Activated T-helper 2 cell treated with anti-CD3 and anti-CD28 coated beads, Interferon-gamma antibody, Interleukin-2, Interleukin-4, amounts not matched to agents 10 μg/mL and 5 μg/mL and 100 μg/mL, durations not matched to agents 14 hours and 24 hours and 36 hours (primary cell): ENCODE results near the gene TSBP1. TPM values are rescaled to one million over a fixed set of nuclear protein-coding genes. Genes with fewer than 3 reads are reported as not detected.

Source experiments
- DNase-seq: peaks from one replicate; pipeline ENCODE4 v3.0.0; 2021; ENCODE audit warnings: low spot score
- H3K27ac Mint-ChIP-seq: one replicate; pipeline ENCODE4 v1.8.0; 2021; ENCODE audit warnings: mixed read lengths
- H3K27me3 Mint-ChIP-seq: one replicate; pipeline ENCODE4 v1.8.0; 2021; ENCODE audit warnings: low read depth, mixed read lengths
- H3K36me3 Mint-ChIP-seq: one replicate; pipeline ENCODE4 v1.8.0; 2021; ENCODE audit warnings: low read depth, mixed read lengths
- H3K4me1 Mint-ChIP-seq: one replicate; pipeline ENCODE4 v1.8.0; 2021; ENCODE audit warnings: low read depth, mixed read lengths
- H3K4me3 Mint-ChIP-seq: one replicate; pipeline ENCODE4 v1.8.0; 2021; ENCODE audit warnings: low read depth, mild to moderate bottlenecking, moderate library complexity, mixed read lengths
- H3K9me3 Mint-ChIP-seq: one replicate; pipeline ENCODE4 v1.8.0; 2021; ENCODE audit warnings: mixed read lengths
- intact Hi-C: fragments of 100-400 bp; cut with micrococcal nuclease; formaldehyde crosslinking; loops from one replicate; pipeline ENCODE4 v1.15.1; 2023
- total RNA-seq: library from RNA; stranded (reverse); gene quantifications from 2 replicates; pipeline ENCODE4 v1.2.3, GENCODE V29; 2022

Gene TSBP1, protein sequence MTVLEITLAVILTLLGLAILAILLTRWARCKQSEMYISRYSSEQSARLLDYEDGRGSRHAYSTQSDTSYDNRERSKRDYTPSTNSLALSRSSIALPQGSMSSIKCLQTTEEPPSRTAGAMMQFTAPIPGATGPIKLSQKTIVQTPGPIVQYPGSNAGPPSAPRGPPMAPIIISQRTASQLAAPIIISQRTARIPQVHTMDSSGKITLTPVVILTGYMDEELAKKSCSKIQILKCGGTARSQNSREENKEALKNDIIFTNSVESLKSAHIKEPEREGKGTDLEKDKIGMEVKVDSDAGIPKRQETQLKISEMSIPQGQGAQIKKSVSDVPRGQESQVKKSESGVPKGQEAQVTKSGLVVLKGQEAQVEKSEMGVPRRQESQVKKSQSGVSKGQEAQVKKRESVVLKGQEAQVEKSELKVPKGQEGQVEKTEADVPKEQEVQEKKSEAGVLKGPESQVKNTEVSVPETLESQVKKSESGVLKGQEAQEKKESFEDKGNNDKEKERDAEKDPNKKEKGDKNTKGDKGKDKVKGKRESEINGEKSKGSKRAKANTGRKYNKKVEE
- total RNA-seq, result not detected in 2 replicates

DNA sequence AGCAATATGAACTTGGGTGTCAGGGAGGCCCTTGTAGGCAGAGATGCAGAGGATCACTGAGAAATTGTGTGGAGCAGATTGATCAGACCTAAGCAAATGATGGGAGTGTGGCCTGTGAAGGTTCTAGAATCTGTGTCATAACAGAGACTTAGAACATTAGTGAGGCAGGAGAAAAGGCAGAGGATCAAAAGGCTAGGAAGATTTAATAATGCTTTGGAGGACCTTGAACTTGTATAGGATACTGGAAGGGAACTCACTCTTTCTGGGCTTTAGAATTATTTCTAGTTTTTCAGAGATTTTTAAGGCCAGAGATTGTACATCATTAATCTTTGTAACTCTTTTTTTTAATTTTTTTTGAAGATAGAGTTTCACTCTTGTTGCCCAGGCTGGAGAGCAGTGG, at the start of gene TSBP1:
TSS of gene TSBP1 (minus strand) at position 101 of the 400 bp plus-strand sequence. CDS start 197 bp downstream, outside the sequence.
- no peak within 1 kb of the TSS for H3K4me3 Mint-ChIP-seq
- H3K27me3 Mint-ChIP-seq, result peaks cover 15% of the 10 kb centered on the region
- H3K27ac Mint-ChIP-seq, result no peak within 1 kb of the TSS
- no peaks in the 10 kb centered on the region for H3K36me3 Mint-ChIP-seq
- peaks cover 21% of the 10 kb centered on the region for H3K4me1 Mint-ChIP-seq
- no peaks in the 10 kb centered on the region for H3K9me3 Mint-ChIP-seq
- DNase-seq, result no peak
- intact Hi-C loops, result no loop called here

DNA sequence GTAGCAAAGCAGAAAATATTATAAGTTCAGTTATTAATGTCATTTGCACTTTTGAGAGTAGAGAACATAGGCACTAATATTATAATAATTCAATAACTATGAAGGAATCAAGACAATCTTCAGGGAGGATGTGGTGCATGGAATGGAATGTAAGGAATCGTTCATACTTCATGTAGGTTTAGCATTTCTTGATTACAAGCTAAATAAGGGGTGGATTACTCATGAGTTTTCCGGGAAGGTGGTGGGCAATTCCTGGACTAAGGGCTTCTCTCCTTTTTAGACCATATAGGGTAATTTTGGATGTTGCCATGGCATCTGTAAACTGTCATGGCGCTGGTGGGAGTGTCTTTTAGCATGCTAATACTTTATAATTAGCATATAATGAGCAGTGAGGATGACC, 44.3 kb upstream of the TSBP1 start:
- peaks cover 58% of the 10 kb centered on the region for H3K27me3 Mint-ChIP-seq
- no peaks in the 10 kb centered on the region for H3K36me3 Mint-ChIP-seq
- no peak overlapping the region for H3K27ac Mint-ChIP-seq
- H3K9me3 Mint-ChIP-seq, result no peaks in the 10 kb centered on the region
- no peak overlapping the region for H3K4me3 Mint-ChIP-seq
- peaks cover 10% of the 10 kb centered on the region for H3K4me1 Mint-ChIP-seq
- intact Hi-C loops, result loop anchor here (10.0 kb wide), 1 partner anchor 171 kb away; no protein-coding TSS in a partner anchor
- DNase-seq, result no peak

DNA sequence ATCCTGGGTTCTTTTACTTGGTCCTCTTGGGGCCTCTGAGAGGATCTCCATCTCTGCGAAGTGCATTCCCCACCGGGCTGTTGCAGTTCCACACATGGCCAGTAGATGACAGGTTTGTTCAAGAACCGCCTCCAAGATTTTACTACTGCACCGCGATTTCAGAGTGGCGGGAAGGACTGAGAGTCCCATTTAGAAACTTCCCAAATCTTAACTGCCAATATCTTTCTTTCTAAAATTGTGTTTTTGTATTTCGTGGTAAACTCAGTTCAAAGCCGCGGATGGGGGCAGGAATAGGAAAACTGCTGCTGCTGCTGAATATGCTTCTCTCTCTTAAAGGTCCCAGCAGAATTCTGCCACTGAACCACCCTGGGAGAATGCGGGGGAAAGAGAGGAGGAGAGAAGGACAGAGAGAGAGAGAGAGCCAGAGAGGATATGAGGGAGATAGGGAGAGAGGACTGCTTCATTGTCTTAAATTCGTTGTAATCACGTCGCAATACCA, 43.9 kb upstream of the TSBP1 start:
- peak; percentile 58 for DNase-seq
- Mint-ChIP-seq H3K36me3 (no peaks in the 10 kb centered on the region), H3K9me3 (no peaks in the 10 kb centered on the region), H3K4me1 (peaks cover 10% of the 10 kb centered on the region), H3K27me3 (peaks cover 56% of the 10 kb centered on the region), H3K4me3 (no peak overlapping the region), H3K27ac (no peak overlapping the region)
- intact Hi-C loops, result loop anchor here (1.0 to 10.0 kb wide), 2 partner anchors 171 to 382 kb away; no protein-coding TSS in a partner anchor

DNA sequence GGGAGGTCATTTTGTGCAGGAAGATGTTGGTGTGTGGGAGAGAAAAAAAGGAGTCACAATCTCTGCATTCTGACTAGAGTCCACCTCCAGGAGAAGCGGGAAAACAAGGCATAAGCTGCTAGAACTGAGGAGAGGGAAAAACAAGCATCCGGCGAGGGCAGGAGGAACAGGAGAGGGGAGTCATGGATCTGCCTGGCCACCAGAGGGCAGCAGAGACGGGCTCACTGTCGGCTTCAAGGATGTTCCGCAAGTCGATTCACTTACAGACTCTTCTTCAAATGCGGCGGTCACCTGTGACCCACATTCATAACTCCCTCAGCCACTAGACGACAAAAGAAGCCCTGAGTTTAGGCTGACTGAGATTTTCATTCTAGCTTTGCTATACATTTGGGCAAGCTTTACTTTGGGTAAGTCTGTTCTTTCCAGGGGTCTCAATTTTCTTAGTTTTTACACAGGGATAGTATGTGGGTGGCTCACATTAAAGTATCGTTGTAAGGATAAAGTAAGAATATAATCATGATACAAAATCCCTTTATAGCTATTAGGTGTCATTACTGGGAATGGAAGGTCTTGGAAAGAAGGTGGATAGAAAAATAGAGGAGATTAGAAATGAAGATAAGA, 41.8 kb upstream of the TSBP1 start:
- intact Hi-C loops, result loop anchor here (1.0 to 10.0 kb wide), 2 partner anchors 169 to 287 kb away; no protein-coding TSS in a partner anchor
- Mint-ChIP-seq H3K4me1 (peaks cover 10% of the 10 kb centered on the region), H3K27me3 (peaks cover 49% of the 10 kb centered on the region), H3K27ac (no peak overlapping the region), H3K9me3 (no peaks in the 10 kb centered on the region), H3K4me3 (no peak overlapping the region), H3K36me3 (no peaks in the 10 kb centered on the region)
- peak; percentile 67 for DNase-seq

DNA sequence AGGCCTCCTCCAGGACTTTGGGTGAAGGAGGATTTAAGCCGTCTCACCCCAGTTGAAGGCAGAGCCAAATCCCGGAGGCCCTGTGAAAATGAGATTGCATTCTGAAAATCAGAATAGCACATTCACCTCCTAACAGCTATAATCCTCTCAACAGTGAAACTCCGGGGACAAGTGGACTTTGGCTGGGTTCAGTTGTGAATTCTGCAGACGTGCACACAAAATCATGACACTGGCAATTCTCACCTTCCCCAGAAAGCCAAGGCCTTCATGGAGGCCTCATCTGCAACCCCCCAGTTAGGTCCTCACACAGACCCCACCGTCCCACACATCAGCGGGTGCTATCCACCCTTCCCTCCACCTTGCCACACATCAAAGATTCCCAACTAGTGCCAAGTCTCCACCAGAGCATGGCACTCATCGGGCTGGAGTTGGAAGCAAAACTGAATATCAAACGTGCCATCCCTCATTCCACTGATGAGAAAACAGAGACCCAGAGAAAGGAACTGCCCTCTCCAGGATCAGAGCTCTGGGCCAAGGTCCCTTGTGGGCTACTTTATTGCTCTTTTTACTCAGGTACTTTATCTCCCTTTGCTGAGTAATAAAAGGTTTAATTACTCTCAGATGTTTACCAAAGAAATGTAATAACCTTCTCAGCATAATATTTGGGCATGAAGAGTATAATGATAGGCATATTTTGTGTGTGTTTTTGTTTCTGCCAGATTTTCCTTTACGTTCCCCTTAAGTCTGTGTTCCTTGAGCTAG, 40.0 kb upstream of the TSBP1 start:
- H3K36me3 Mint-ChIP-seq, result no peaks in the 10 kb centered on the region
- peaks cover 10% of the 10 kb centered on the region for H3K4me1 Mint-ChIP-seq
- DNase-seq, result no peak
- intact Hi-C loops, result loop anchor here (10.0 kb wide), 1 partner anchor 167 kb away; no protein-coding TSS in a partner anchor
- peaks cover 58% of the 10 kb centered on the region for H3K27me3 Mint-ChIP-seq
- H3K9me3 Mint-ChIP-seq, result no peaks in the 10 kb centered on the region
- H3K27ac Mint-ChIP-seq, result no peak overlapping the region
- H3K4me3 Mint-ChIP-seq, result no peak overlapping the region

DNA sequence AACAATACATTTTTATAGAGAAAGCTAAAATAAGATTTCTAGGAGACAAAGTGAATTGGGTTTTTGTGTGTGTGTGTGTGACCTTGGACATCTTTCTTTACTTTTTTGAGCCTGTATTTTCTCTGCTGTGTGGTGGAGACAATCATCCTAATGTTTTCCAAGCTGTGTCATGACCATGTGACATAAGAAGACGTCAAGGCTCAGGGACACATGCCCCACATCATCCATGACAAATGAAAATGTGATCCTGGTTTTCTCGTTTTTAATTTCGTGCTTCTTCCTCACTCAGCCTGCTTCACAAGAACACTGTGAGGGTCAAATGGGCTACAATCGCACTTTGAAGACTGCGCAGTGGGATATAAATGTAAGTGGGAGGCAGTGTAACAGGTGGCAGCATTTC, 39.2 kb upstream of the TSBP1 start:
- no peak for DNase-seq
- no peak overlapping the region for H3K4me3 Mint-ChIP-seq
- H3K36me3 Mint-ChIP-seq, result no peaks in the 10 kb centered on the region
- H3K9me3 Mint-ChIP-seq, result no peaks in the 10 kb centered on the region
- peaks cover 10% of the 10 kb centered on the region for H3K4me1 Mint-ChIP-seq
- H3K27ac Mint-ChIP-seq, result no peak overlapping the region
- intact Hi-C loops, result loop anchor here (10.0 kb wide), 1 partner anchor 166 kb away; no protein-coding TSS in a partner anchor
- H3K27me3 Mint-ChIP-seq, result peaks cover 57% of the 10 kb centered on the region

DNA sequence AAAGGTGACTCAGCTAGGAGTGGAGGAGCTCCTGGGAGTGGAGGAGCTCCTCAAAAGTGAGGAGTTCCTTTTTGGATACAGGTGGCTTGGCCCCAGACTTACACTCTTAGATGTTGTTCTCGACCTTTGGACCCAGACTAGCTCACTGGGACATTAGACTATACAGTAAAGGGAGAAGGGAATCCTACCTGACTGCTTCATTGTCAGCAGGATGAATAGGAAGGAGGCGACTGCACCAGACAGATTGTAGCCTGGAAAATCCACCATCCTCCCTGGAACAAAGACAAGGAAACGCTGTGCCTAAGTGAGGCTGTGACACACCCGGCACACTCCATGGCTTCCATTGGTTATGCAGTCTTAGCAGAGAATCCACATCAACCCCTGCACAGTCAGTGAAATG, 35.2 kb upstream of the TSBP1 start, which contains the start of gene BTNL2:
TSS of gene BTNL2 (minus strand) at position 325 of the 400 bp plus-strand sequence. CDS start at position 267, 58 bp downstream.
- Mint-ChIP-seq H3K4me1 (no peaks in the 10 kb centered on the region), H3K9me3 (no peaks in the 10 kb centered on the region), H3K27ac (no peak within 1 kb of the TSS), H3K27me3 (peaks cover 44% of the 10 kb centered on the region), H3K4me3 (no peak within 1 kb of the TSS), H3K36me3 (no peaks in the 10 kb centered on the region)
- no peak for DNase-seq
- intact Hi-C loops, result no loop called here

DNA sequence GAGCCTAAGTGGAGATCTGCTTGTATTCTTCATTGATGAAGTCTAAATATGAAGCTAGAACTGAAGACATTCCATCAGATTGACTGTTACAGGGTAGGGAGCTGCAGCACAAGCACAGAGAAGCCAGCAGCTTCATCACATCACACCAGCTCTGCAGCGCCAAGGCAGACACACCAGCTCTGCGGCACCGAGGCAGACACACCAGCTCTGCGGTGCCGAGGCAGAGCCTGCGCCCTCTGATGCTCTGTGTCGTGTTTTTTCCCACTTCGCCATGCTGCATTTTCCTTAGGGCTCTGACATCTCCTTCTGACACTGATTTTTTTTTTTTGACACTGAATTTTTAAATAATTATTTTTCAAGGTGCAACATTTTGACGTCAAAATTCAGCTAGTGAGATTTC, 34.5 kb upstream of the TSBP1 start:
- no peaks in the 10 kb centered on the region for H3K9me3 Mint-ChIP-seq
- no peaks in the 10 kb centered on the region for H3K4me1 Mint-ChIP-seq
- DNase-seq, result no peak
- H3K36me3 Mint-ChIP-seq, result no peaks in the 10 kb centered on the region
- peaks cover 44% of the 10 kb centered on the region for H3K27me3 Mint-ChIP-seq
- H3K27ac Mint-ChIP-seq, result no peak overlapping the region
- no peak overlapping the region for H3K4me3 Mint-ChIP-seq
- intact Hi-C loops, result no loop called here

DNA sequence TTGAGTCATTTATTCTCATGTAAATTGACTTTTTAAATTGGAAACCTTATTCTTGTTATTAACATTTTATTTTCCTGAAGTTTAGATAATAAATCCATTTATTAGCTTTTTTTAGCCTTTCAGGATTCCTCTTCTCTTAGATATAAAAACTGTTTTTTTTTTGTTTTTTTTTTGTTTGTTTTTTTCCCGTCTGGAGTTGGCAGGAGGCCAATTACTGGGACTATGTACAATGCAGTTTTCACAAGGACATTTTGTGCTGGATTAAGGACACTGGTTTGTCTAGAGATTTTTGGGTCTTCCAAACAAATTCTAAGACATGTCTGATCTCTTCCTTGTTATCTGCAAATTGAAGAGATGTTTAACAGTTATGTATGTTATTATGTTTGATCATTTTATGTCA, 34.0 kb upstream of the TSBP1 start:
- intact Hi-C loops, result no loop called here
- Mint-ChIP-seq H3K9me3 (no peaks in the 10 kb centered on the region), H3K36me3 (no peaks in the 10 kb centered on the region), H3K4me3 (no peak overlapping the region), H3K27ac (no peak overlapping the region), H3K4me1 (no peaks in the 10 kb centered on the region), H3K27me3 (peaks cover 44% of the 10 kb centered on the region)
- no peak for DNase-seq

DNA sequence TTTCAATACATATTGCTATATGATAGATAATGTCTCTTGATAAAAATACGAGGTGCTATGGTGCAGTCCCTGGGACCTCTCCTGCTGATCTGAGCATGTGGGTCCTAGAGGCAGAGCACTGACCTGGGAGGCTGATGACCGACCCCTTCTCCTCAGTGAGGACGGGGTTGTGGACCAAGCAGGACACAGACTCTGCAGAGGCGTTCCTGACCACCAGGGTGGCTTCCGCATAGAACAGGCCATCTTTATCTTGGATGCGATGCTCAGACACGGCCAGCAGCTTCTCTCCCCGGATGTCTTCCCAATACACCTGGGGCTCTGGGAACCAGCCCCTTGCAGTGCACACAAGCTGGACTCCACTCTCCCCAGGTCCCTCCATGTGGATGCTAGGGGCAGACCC, 31.1 kb upstream of the TSBP1 start:
- H3K4me1 Mint-ChIP-seq, result no peaks in the 10 kb centered on the region
- no peak overlapping the region for H3K4me3 Mint-ChIP-seq
- H3K27ac Mint-ChIP-seq, result no peak overlapping the region
- intact Hi-C loops, result no loop called here
- peaks cover 41% of the 10 kb centered on the region for H3K27me3 Mint-ChIP-seq
- no peaks in the 10 kb centered on the region for H3K36me3 Mint-ChIP-seq
- no peaks in the 10 kb centered on the region for H3K9me3 Mint-ChIP-seq
- no peak for DNase-seq

DNA sequence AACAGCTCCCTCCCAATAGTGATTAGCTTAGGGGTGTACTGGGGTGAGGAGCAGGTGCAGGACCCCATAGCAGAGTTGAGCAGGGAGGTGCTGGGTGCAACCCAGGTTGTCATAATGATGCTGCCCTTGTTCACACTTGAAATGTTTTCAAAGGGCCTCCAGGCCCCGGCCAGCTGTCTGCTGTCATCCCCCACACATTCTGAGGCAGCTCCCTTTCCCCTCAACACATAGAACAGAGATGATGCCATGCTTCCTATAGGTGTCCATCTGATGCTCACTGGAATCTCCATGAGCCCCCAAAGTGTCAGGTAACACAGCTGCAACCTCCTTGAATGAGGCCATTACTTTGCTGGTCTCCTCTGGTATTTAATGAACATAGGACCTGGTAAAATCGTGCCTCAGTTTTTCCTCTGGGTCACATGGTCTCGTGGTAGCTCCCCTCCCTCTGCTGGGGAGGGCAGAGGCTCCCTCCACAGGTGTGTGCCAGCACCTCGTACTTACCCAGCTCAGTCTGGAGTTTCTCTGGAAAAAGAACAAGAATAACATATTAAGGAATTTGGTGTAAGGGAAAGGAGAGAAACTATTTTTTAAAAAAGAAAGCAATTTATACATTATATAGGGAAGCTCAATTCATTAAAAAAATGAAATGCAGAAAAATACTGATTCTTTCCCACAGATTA, 29.7 kb upstream of the TSBP1 start:
- no peak for DNase-seq
- H3K9me3 Mint-ChIP-seq, result no peaks in the 10 kb centered on the region
- no peak overlapping the region for H3K4me3 Mint-ChIP-seq
- peaks cover 4% of the 10 kb centered on the region for H3K4me1 Mint-ChIP-seq
- H3K36me3 Mint-ChIP-seq, result no peaks in the 10 kb centered on the region
- H3K27me3 Mint-ChIP-seq, result peaks cover 30% of the 10 kb centered on the region
- intact Hi-C loops, result no loop called here
- H3K27ac Mint-ChIP-seq, result no peak overlapping the region
